A673 (cell line): ENCODE measurements around the gene FAM114A2. TPM values are rescaled to one million over a fixed set of nuclear protein-coding genes. Genes with fewer than 3 reads are reported as not detected.

Experiments
- BruUV-seq: library from RNA; stranded (reverse); fragments of 400-500 nt; replicated peaks from 2 replicates; lab custom pipeline; 2021; lab: Mats Ljungman, UMichigan
- CTCF ChIA-PET: fragments of 300-600 bp; sonication (Branson Sonifier 250); formaldehyde crosslinking; loops from one replicate; lab custom pipeline; 2022; ENCODE audit warnings: antibody characterized with exemption; lab: Charles Lee
- POLR2A ChIA-PET: fragments of 300-600 bp; sonication (Branson Sonifier 250); formaldehyde crosslinking; loops from one replicate; lab custom pipeline; 2022; ENCODE audit warnings: antibody characterized with exemption; ENCODE audit not compliant: low non-redundant PET; lab: Charles Lee
- DNase-seq: peaks from one replicate; pipeline ENCODE4 v3.0.0-alpha.2; 2015; ENCODE audit warnings: low spot score
- H3K27ac ChIP-seq: fragments of 200-600 bp; sonication (generic); 2 replicates; pipeline ENCODE4 v1.5.1; 2016; ENCODE audit warnings: mixed run types, low read depth, mild to moderate bottlenecking, mixed read lengths, antibody characterized with exemption, low read length; ENCODE audit not compliant: poor library complexity, severe bottlenecking
- H3K27me3 ChIP-seq: fragments of 200-600 bp; sonication (generic); replicated peaks from 2 replicates; pipeline ENCODE4 v1.6.1; 2017; ENCODE audit warnings: mixed run types, low read depth, mild to moderate bottlenecking, mixed read lengths, antibody characterized with exemption, low read length; ENCODE audit not compliant: insufficient read depth, poor library complexity
- H3K36me3 ChIP-seq: fragments of 200-600 bp; sonication (generic); 2 replicates; pipeline ENCODE4 v1.6.1; 2016; ENCODE audit warnings: mixed run types, mild to moderate bottlenecking, mixed read lengths, antibody characterized with exemption, low read length; ENCODE audit not compliant: insufficient read depth, poor library complexity, severe bottlenecking
- H3K4me1 ChIP-seq: fragments of 200-600 bp; sonication (generic); 2 replicates; pipeline ENCODE4 v1.6.1; 2017; ENCODE audit warnings: mixed run types, mild to moderate bottlenecking, mixed read lengths, antibody characterized with exemption, low read length; ENCODE audit not compliant: insufficient read depth, poor library complexity, severe bottlenecking
- H3K4me3 ChIP-seq: fragments of 200-600 bp; sonication (generic); 2 replicates; pipeline ENCODE4 v1.5.1; 2016; ENCODE audit warnings: low read depth, mixed run types, mild to moderate bottlenecking, mixed read lengths, low read length; ENCODE audit not compliant: poor library complexity, severe bottlenecking
- H3K9me3 ChIP-seq: fragments of 200-600 bp; sonication (generic); 2 replicates; pipeline ENCODE4 v1.6.1; 2016; ENCODE audit warnings: mixed run types, low read depth, mild to moderate bottlenecking, mixed read lengths, antibody characterized with exemption, low read length; ENCODE audit not compliant: poor library complexity, severe bottlenecking
- EZH2 ChIP-seq: fragments of 200-600 bp; sonication (generic); IDR thresholded peaks from 2 replicates; pipeline ENCODE4 v1.6.1; 2017; ENCODE audit warnings: borderline replicate concordance, low read depth, mild to moderate bottlenecking, mixed read lengths, antibody characterized with exemption, low read length; ENCODE audit not compliant: poor library complexity, severe bottlenecking
- intact Hi-C: fragments of 100-400 bp; cut with micrococcal nuclease; formaldehyde crosslinking; loops from one replicate; pipeline ENCODE4 v1.10.0; 2022; ENCODE audit not compliant: unreplicated experiment
- total RNA-seq: library from RNA; stranded (reverse); gene quantifications from 2 replicates; pipeline ENCODE4 v1.2.3, GENCODE V29; 2021
- TF ChIP-seq, protein P1 (sequence below): fragments of 300-800, 200-600 bp; sonication (generic); conservative IDR thresholded peaks from 2 replicates; pipeline ENCODE4 v1.5.1; 2017; ENCODE audit warnings: low read depth, mild to moderate bottlenecking, antibody characterized with exemption, low read length, moderate library complexity, mixed read lengths

FAM114A2 gene
- total RNA-seq, 1 experiment from 2014 or later: 23.5 TPM

- Histone ChIP-seq H3K9me3 (no peaks in the 10 kb centered on the region), H3K4me3 (no peak overlapping the region), H3K27ac (no peak overlapping the region), H3K4me1 (peaks cover 8% of the 10 kb centered on the region), H3K27me3 (no peaks in the 10 kb centered on the region), H3K36me3 (no peaks in the 10 kb centered on the region)
- BruUV-seq: no TSS peak
- TF ChIP-seq, protein P1, sequence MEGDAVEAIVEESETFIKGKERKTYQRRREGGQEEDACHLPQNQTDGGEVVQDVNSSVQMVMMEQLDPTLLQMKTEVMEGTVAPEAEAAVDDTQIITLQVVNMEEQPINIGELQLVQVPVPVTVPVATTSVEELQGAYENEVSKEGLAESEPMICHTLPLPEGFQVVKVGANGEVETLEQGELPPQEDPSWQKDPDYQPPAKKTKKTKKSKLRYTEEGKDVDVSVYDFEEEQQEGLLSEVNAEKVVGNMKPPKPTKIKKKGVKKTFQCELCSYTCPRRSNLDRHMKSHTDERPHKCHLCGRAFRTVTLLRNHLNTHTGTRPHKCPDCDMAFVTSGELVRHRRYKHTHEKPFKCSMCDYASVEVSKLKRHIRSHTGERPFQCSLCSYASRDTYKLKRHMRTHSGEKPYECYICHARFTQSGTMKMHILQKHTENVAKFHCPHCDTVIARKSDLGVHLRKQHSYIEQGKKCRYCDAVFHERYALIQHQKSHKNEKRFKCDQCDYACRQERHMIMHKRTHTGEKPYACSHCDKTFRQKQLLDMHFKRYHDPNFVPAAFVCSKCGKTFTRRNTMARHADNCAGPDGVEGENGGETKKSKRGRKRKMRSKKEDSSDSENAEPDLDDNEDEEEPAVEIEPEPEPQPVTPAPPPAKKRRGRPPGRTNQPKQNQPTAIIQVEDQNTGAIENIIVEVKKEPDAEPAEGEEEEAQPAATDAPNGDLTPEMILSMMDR: no peak
- no peak for TF ChIP-seq EZH2
- no peak for DNase-seq
- POLR2A ChIA-PET: no interaction called here
- intact Hi-C loops: no loop called here
- CTCF ChIA-PET: no interaction called here
Observed at GRCh38 chr5:154000703-154001102, 38.0 kb downstream of the FAM114A2 start.

DNA sequence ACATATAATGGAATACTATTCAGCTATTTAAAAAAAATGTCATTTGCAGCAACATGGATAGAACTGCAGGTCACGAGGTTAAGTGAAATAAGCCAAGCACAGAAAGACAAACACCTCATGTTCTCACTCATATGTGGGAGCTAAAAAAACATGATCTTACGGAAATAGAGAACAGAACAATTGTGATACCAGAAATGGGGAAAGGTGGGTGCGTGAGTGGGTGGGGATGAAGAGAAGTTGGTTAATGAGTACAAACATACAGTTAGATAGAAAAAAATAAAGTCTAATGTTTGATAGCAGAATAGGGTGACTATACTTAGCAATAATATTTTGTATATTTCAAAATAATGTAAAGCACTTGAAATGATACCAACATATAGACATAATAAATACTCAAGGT is 38.7 kb downstream of the FAM114A2 start:
- no peak for TF ChIP-seq EZH2
- TF ChIP-seq, protein P1: no peak
- Histone ChIP-seq H3K4me1 (peaks cover 8% of the 10 kb centered on the region), H3K27ac (no peak overlapping the region), H3K4me3 (no peak overlapping the region), H3K27me3 (no peaks in the 10 kb centered on the region), H3K36me3 (no peaks in the 10 kb centered on the region), H3K9me3 (no peaks in the 10 kb centered on the region)
- ChIA-PET CTCF (no interaction called here), POLR2A (no interaction called here)
- BruUV-seq: no TSS peak
- DNase-seq: no peak
- intact Hi-C loops: no loop called here

GRCh38 chr5:153998768-153999167 is 39.9 kb downstream of the FAM114A2 start:
- Histone ChIP-seq H3K27me3 (no peaks in the 10 kb centered on the region), H3K36me3 (no peaks in the 10 kb centered on the region), H3K9me3 (no peaks in the 10 kb centered on the region), H3K4me1 (peaks cover 8% of the 10 kb centered on the region), H3K27ac (no peak overlapping the region), H3K4me3 (no peak overlapping the region)
- intact Hi-C loops: no loop called here
- CTCF ChIA-PET: no interaction called here
- BruUV-seq: no TSS peak
- no peak for DNase-seq
- POLR2A ChIA-PET: no interaction called here
- TF ChIP-seq EZH2: no peak
- TF ChIP-seq, protein P1: no peak
